Measurements from ENCODE around the gene ETHE1.
"Not testable (repeated sequence)": the region's sequence is repeated elsewhere in the genome, so short reads cannot be mapped to it uniquely, and the experiment has no call there.

ETHE1 gene

GRCh38 chr19:43548706-43549105 is 21.7 kb upstream of the ETHE1 start:
- Histone ChIP-seq H3K27me3 (replicated peaks; ENCODE audit: control insufficient read depth, insufficient read depth, low read length) (no peaks in the 10 kb centered on the region), H3K36me3 (ENCODE audit: control insufficient read depth, insufficient read depth, low read length) (peaks cover 27% of the 10 kb centered on the region), H3K4me3 (replicated peaks; ENCODE audit: low read depth, low read length) (no peak overlapping the region)
- DNase-seq (ENCODE audit: extremely low read depth, insufficient read length) = no peak
- no peak for TF ChIP-seq CTCF (IDR thresholded peaks at IDR 0.05; ENCODE audit: insufficient read depth, low read length, poor library complexity, severe bottlenecking)

GRCh38 chr19:43547926-43548325 is 20.9 kb upstream of the ETHE1 start:
- not testable (repeated sequence) for H3K4me3 ChIP-seq (replicated peaks; ENCODE audit: low read depth, low read length); H3K27me3 ChIP-seq (replicated peaks; ENCODE audit: control insufficient read depth, insufficient read depth, low read length); DNase-seq (ENCODE audit: extremely low read depth, insufficient read length)
- H3K36me3 ChIP-seq (ENCODE audit: control insufficient read depth, insufficient read depth, low read length) = peaks cover 26% of the 10 kb centered on the region

- Histone ChIP-seq H3K27me3 (replicated peaks; ENCODE audit: control insufficient read depth, insufficient read depth, low read length) (no peaks in the 10 kb centered on the region), H3K36me3 (ENCODE audit: control insufficient read depth, insufficient read depth, low read length) (peaks cover 25% of the 10 kb centered on the region), H3K4me3 (replicated peaks; ENCODE audit: low read depth, low read length) (no peak overlapping the region)
- no peak for TF ChIP-seq CTCF (IDR thresholded peaks at IDR 0.05; ENCODE audit: insufficient read depth, low read length, poor library complexity, severe bottlenecking)
- no peak for DNase-seq (ENCODE audit: extremely low read depth, insufficient read length)
These were observed 19.6 kb upstream of the ETHE1 start for GRCh38 chr19:43546581-43546980.

- TF ChIP-seq CTCF (IDR thresholded peaks at IDR 0.05; ENCODE audit: insufficient read depth, low read length, poor library complexity, severe bottlenecking) = no peak
- no peak for DNase-seq (ENCODE audit: extremely low read depth, insufficient read length)
- no peak overlapping the region for H3K4me3 ChIP-seq (replicated peaks; ENCODE audit: low read depth, low read length)
- H3K27me3 ChIP-seq (replicated peaks; ENCODE audit: control insufficient read depth, insufficient read depth, low read length) = no peaks in the 10 kb centered on the region
- H3K36me3 ChIP-seq (ENCODE audit: control insufficient read depth, insufficient read depth, low read length) = peaks cover 22% of the 10 kb centered on the region
These were observed 19.0 kb upstream of the ETHE1 start for GRCh38 chr19:43545981-43546380.

GRCh38 chr19:43545276-43545675 is 18.3 kb upstream of the ETHE1 start:
- peaks cover 24% of the 10 kb centered on the region for H3K36me3 ChIP-seq (ENCODE audit: control insufficient read depth, insufficient read depth, low read length)
- TF ChIP-seq CTCF (IDR thresholded peaks at IDR 0.05; ENCODE audit: insufficient read depth, low read length, poor library complexity, severe bottlenecking) = no peak
- no peaks in the 10 kb centered on the region for H3K27me3 ChIP-seq (replicated peaks; ENCODE audit: control insufficient read depth, insufficient read depth, low read length)
- DNase-seq (ENCODE audit: extremely low read depth, insufficient read length) = no peak
- no peak overlapping the region for H3K4me3 ChIP-seq (replicated peaks; ENCODE audit: low read depth, low read length)

- TF ChIP-seq CTCF (IDR thresholded peaks at IDR 0.05; ENCODE audit: insufficient read depth, low read length, poor library complexity, severe bottlenecking) = no peak
- peaks cover 25% of the 10 kb centered on the region for H3K36me3 ChIP-seq (ENCODE audit: control insufficient read depth, insufficient read depth, low read length)
- no peak for DNase-seq (ENCODE audit: extremely low read depth, insufficient read length)
These were observed 17.1 kb upstream of the ETHE1 start for GRCh38 chr19:43544077-43544476.

More at GRCh38 chr19:43544077-43544476, 17.1 kb upstream of the ETHE1 start:
- Histone ChIP-seq H3K27me3 (replicated peaks; ENCODE audit: control insufficient read depth, insufficient read depth, low read length) (no peaks in the 10 kb centered on the region), H3K4me3 (replicated peaks; ENCODE audit: low read depth, low read length) (no peak overlapping the region)
